ENCODE measurements around the gene CCDC9B.

Gene CCDC9B

GRCh38 chr15:40352281-40352901 is 11.7 kb upstream of the CCDC9B start:
- WGBS, 2 experiments (ENCODE audit: insufficient coverage in 2 of 2), result 82 to 90% methylated on average over 4 to 5 of the region's 7 CpGs
- H3K4me3 ChIP-seq (ENCODE audit: extremely low read depth, insufficient read depth, low read length, poor library complexity, severe bottlenecking), result no peak overlapping the region
- H3K27ac ChIP-seq (ENCODE audit: low read depth, low read length, severe bottlenecking), result no peak overlapping the region
- H3K9me3 ChIP-seq (ENCODE audit: control insufficient read depth, low read length), result no peaks in the 10 kb centered on the region
- no peaks in the 10 kb centered on the region for H3K36me3 ChIP-seq (ENCODE audit: control insufficient read depth, insufficient read depth, low read length)
- peaks cover 5% of the 10 kb centered on the region for H3K4me1 ChIP-seq (ENCODE audit: control insufficient read depth, insufficient read depth, low read length, poor library complexity, severe bottlenecking)

- 93 to 97% methylated on average over 4 of the region's 5 CpGs for WGBS, 2 experiments (ENCODE audit: insufficient coverage in 2 of 2)
- Histone ChIP-seq H3K4me3 (ENCODE audit: extremely low read depth, insufficient read depth, low read length, poor library complexity, severe bottlenecking) (no peak overlapping the region), H3K27ac (ENCODE audit: low read depth, low read length, severe bottlenecking) (no peak overlapping the region), H3K9me3 (ENCODE audit: control insufficient read depth, low read length) (no peaks in the 10 kb centered on the region), H3K4me1 (ENCODE audit: control insufficient read depth, insufficient read depth, low read length, poor library complexity, severe bottlenecking) (peaks cover under 1% of the 10 kb centered on the region), H3K36me3 (ENCODE audit: control insufficient read depth, insufficient read depth, low read length) (no peaks in the 10 kb centered on the region)
These were observed 8.4 kb upstream of the CCDC9B start for GRCh38 chr15:40349163-40349562.

GRCh38 chr15:40348474-40348870 is 7.7 kb upstream of the CCDC9B start:
- 89 to 100% methylated on average over 3 to 5 of the region's 5 CpGs for WGBS, 2 experiments (ENCODE audit: insufficient coverage in 2 of 2)
- no peaks in the 10 kb centered on the region for H3K36me3 ChIP-seq (ENCODE audit: control insufficient read depth, insufficient read depth, low read length)
- H3K4me1 ChIP-seq (ENCODE audit: control insufficient read depth, insufficient read depth, low read length, poor library complexity, severe bottlenecking), result peaks cover 6% of the 10 kb centered on the region
- H3K4me3 ChIP-seq (ENCODE audit: extremely low read depth, insufficient read depth, low read length, poor library complexity, severe bottlenecking), result no peak overlapping the region
- H3K27ac ChIP-seq (ENCODE audit: low read depth, low read length, severe bottlenecking), result no peak overlapping the region
- no peaks in the 10 kb centered on the region for H3K9me3 ChIP-seq (ENCODE audit: control insufficient read depth, low read length)

GRCh38 chr15:40347559-40348473 is 7.1 kb upstream of the CCDC9B start:
- Histone ChIP-seq H3K4me1 (ENCODE audit: control insufficient read depth, insufficient read depth, low read length, poor library complexity, severe bottlenecking) (peaks cover 13% of the 10 kb centered on the region), H3K36me3 (ENCODE audit: control insufficient read depth, insufficient read depth, low read length) (no peaks in the 10 kb centered on the region), H3K4me3 (ENCODE audit: extremely low read depth, insufficient read depth, low read length, poor library complexity, severe bottlenecking) (no peak overlapping the region), H3K9me3 (ENCODE audit: control insufficient read depth, low read length) (no peaks in the 10 kb centered on the region), H3K27ac (ENCODE audit: low read depth, low read length, severe bottlenecking) (no peak overlapping the region)
- 93 to 95% methylated on average over 6 to 9 of the region's 11 CpGs for WGBS, 2 experiments (ENCODE audit: insufficient coverage in 2 of 2)

GRCh38 chr15:40346579-40347558 is 6.1 kb upstream of the CCDC9B start:
- Histone ChIP-seq H3K9me3 (ENCODE audit: control insufficient read depth, low read length) (no peaks in the 10 kb centered on the region), H3K27ac (ENCODE audit: low read depth, low read length, severe bottlenecking) (no peak overlapping the region), H3K4me1 (ENCODE audit: control insufficient read depth, insufficient read depth, low read length, poor library complexity, severe bottlenecking) (peaks cover 17% of the 10 kb centered on the region), H3K4me3 (ENCODE audit: extremely low read depth, insufficient read depth, low read length, poor library complexity, severe bottlenecking) (no peak overlapping the region), H3K36me3 (ENCODE audit: control insufficient read depth, insufficient read depth, low read length) (no peaks in the 10 kb centered on the region)
- 87 to 89% methylated on average over 11 to 14 of the region's 15 CpGs for WGBS, 2 experiments (ENCODE audit: insufficient coverage in 2 of 2)

GRCh38 chr15:40345867-40346578 is 5.3 kb upstream of the CCDC9B start:
- Histone ChIP-seq H3K9me3 (ENCODE audit: control insufficient read depth, low read length) (no peaks in the 10 kb centered on the region), H3K4me3 (ENCODE audit: extremely low read depth, insufficient read depth, low read length, poor library complexity, severe bottlenecking) (no peak overlapping the region), H3K27ac (ENCODE audit: low read depth, low read length, severe bottlenecking) (no peak overlapping the region), H3K4me1 (ENCODE audit: control insufficient read depth, insufficient read depth, low read length, poor library complexity, severe bottlenecking) (peaks cover 19% of the 10 kb centered on the region), H3K36me3 (ENCODE audit: control insufficient read depth, insufficient read depth, low read length) (no peaks in the 10 kb centered on the region)
- 84 to 94% methylated on average over 4 of the region's 6 CpGs for WGBS, 2 experiments (ENCODE audit: insufficient coverage in 2 of 2)

GRCh38 chr15:40345225-40345866 is 4.6 kb upstream of the CCDC9B start:
- no peaks in the 10 kb centered on the region for H3K36me3 ChIP-seq (ENCODE audit: control insufficient read depth, insufficient read depth, low read length)
- H3K4me1 ChIP-seq (ENCODE audit: control insufficient read depth, insufficient read depth, low read length, poor library complexity, severe bottlenecking), result peaks cover 26% of the 10 kb centered on the region
- 87 to 90% methylated on average over 8 to 9 of the region's 10 CpGs for WGBS, 2 experiments (ENCODE audit: insufficient coverage in 2 of 2)
- H3K4me3 ChIP-seq (ENCODE audit: extremely low read depth, insufficient read depth, low read length, poor library complexity, severe bottlenecking), result no peak overlapping the region
- no peak overlapping the region for H3K27ac ChIP-seq (ENCODE audit: low read depth, low read length, severe bottlenecking)
- H3K9me3 ChIP-seq (ENCODE audit: control insufficient read depth, low read length), result no peaks in the 10 kb centered on the region

GRCh38 chr15:40344631-40345120 is 3.9 kb upstream of the CCDC9B start:
- Histone ChIP-seq H3K4me3 (ENCODE audit: extremely low read depth, insufficient read depth, low read length, poor library complexity, severe bottlenecking) (no peak overlapping the region), H3K36me3 (ENCODE audit: control insufficient read depth, insufficient read depth, low read length) (no peaks in the 10 kb centered on the region), H3K4me1 (ENCODE audit: control insufficient read depth, insufficient read depth, low read length, poor library complexity, severe bottlenecking) (peaks cover 33% of the 10 kb centered on the region), H3K9me3 (ENCODE audit: control insufficient read depth, low read length) (no peaks in the 10 kb centered on the region), H3K27ac (ENCODE audit: low read depth, low read length, severe bottlenecking) (no peak overlapping the region)
- 66 to 78% methylated on average over 10 to 11 of the region's 15 CpGs for WGBS, 2 experiments (ENCODE audit: insufficient coverage in 2 of 2)

- 66 to 88% methylated on average over 4 to 6 of the region's 6 CpGs for WGBS, 2 experiments (ENCODE audit: insufficient coverage in 2 of 2)
- H3K4me3 ChIP-seq (ENCODE audit: extremely low read depth, insufficient read depth, low read length, poor library complexity, severe bottlenecking), result no peak overlapping the region
- peaks cover 37% of the 10 kb centered on the region for H3K4me1 ChIP-seq (ENCODE audit: control insufficient read depth, insufficient read depth, low read length, poor library complexity, severe bottlenecking)
- no peaks in the 10 kb centered on the region for H3K36me3 ChIP-seq (ENCODE audit: control insufficient read depth, insufficient read depth, low read length)
- peak overlapping the region; percentile 69 for H3K27ac ChIP-seq (ENCODE audit: low read depth, low read length, severe bottlenecking)
- H3K9me3 ChIP-seq (ENCODE audit: control insufficient read depth, low read length), result no peaks in the 10 kb centered on the region
These were observed 3.5 kb upstream of the CCDC9B start for GRCh38 chr15:40344217-40344616.
